Measurements from ENCODE around the gene MEGF11.

Gene MEGF11

DNA sequence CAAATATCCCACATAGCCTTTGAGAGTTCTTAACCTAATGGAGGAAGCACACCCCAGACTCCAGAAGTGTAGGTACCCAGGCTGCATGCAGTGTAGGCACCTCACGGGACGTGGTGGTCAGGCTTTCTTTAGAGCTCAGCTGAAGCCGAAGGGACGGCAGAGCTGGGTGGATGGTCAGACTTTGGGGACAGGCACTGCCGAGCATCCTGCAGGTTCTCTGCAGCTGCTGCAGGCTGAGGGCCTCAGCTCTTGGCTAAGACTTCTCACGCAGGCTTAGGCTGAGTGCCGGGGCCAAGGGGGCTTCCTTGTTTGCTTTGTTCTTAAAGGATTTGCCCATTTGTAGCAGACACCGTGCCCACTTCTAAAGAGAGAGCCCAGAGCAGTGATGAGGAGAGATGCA, 207.2 kb downstream of the MEGF11 start:
- ATAC-seq, result no peak
- TF ChIP-seq, protein P1, sequence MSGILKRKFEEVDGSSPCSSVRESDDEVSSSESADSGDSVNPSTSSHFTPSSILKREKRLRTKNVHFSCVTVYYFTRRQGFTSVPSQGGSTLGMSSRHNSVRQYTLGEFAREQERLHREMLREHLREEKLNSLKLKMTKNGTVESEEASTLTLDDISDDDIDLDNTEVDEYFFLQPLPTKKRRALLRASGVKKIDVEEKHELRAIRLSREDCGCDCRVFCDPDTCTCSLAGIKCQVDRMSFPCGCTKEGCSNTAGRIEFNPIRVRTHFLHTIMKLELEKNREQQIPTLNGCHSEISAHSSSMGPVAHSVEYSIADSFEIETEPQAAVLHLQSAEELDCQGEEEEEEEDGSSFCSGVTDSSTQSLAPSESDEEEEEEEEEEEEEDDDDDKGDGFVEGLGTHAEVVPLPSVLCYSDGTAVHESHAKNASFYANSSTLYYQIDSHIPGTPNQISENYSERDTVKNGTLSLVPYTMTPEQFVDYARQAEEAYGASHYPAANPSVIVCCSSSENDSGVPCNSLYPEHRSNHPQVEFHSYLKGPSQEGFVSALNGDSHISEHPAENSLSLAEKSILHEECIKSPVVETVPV (CRISPR knock-in tag; IDR thresholded peaks at IDR 0.05), result no peak
- no peak for TF ChIP-seq ISL1 (CRISPR knock-in tag; IDR thresholded peaks at IDR 0.05)
- no peak for TF ChIP-seq TCF4 (CRISPR knock-in tag; IDR thresholded peaks at IDR 0.05; ENCODE audit: borderline replicate concordance)
- TF ChIP-seq, protein P2, sequence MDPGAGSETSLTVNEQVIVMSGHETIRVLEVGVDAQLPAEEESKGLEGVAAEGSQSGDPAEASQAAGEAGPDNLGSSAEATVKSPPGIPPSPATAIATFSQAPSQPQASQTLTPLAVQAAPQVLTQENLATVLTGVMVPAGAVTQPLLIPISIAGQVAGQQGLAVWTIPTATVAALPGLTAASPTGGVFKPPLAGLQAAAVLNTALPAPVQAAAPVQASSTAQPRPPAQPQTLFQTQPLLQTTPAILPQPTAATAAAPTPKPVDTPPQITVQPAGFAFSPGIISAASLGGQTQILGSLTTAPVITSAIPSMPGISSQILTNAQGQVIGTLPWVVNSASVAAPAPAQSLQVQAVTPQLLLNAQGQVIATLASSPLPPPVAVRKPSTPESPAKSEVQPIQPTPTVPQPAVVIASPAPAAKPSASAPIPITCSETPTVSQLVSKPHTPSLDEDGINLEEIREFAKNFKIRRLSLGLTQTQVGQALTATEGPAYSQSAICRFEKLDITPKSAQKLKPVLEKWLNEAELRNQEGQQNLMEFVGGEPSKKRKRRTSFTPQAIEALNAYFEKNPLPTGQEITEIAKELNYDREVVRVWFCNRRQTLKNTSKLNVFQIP (CRISPR knock-in tag; IDR thresholded peaks at IDR 0.05; ENCODE audit: borderline replicate concordance, low read depth), result no peak
- TF ChIP-seq GLIS3 (CRISPR knock-in tag; IDR thresholded peaks at IDR 0.05), result no peak
- no peak for TF ChIP-seq BACH2 (CRISPR knock-in tag; IDR thresholded peaks at IDR 0.05; ENCODE audit: borderline replicate concordance)
- TF ChIP-seq ZC3H10 (CRISPR knock-in tag; IDR thresholded peaks at IDR 0.05), result no peak
- no peak for TF ChIP-seq RARB (CRISPR knock-in tag; IDR thresholded peaks at IDR 0.05)
- no peak for TF ChIP-seq CSDC2 (CRISPR knock-in tag; IDR thresholded peaks at IDR 0.05)
- TF ChIP-seq ZNF565 (CRISPR knock-in tag; conservative IDR thresholded peaks at IDR 0.05; ENCODE audit: low read depth), result no peak
- TF ChIP-seq ZFP30 (CRISPR knock-in tag; IDR thresholded peaks at IDR 0.05), result no peak
- no peak for TF ChIP-seq TOX (CRISPR knock-in tag; IDR thresholded peaks at IDR 0.05; ENCODE audit: borderline replicate concordance)

DNA sequence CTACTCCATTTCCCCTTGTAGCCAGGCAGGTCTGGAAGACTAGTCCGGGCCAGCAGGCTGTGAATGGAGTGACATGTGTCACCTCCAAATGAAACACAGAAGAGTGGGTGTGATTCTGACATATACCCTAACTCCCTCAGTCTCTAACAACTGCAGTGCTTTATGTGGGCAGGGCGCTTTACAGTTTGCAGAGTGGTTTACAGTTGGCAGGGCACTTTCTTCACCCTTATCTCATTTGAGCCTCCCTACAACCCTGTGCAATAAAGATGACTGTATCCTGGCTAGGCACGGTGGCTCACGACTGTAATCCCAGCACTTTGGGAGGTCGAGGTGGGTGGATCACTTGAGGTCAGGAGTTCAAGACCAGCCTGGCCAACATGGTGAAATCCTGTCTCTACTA, 208.0 kb downstream of the MEGF11 start:
- no peak for ATAC-seq
- TF ChIP-seq, protein P1 (CRISPR knock-in tag; IDR thresholded peaks at IDR 0.05), result no peak
- TF ChIP-seq, protein P3, sequence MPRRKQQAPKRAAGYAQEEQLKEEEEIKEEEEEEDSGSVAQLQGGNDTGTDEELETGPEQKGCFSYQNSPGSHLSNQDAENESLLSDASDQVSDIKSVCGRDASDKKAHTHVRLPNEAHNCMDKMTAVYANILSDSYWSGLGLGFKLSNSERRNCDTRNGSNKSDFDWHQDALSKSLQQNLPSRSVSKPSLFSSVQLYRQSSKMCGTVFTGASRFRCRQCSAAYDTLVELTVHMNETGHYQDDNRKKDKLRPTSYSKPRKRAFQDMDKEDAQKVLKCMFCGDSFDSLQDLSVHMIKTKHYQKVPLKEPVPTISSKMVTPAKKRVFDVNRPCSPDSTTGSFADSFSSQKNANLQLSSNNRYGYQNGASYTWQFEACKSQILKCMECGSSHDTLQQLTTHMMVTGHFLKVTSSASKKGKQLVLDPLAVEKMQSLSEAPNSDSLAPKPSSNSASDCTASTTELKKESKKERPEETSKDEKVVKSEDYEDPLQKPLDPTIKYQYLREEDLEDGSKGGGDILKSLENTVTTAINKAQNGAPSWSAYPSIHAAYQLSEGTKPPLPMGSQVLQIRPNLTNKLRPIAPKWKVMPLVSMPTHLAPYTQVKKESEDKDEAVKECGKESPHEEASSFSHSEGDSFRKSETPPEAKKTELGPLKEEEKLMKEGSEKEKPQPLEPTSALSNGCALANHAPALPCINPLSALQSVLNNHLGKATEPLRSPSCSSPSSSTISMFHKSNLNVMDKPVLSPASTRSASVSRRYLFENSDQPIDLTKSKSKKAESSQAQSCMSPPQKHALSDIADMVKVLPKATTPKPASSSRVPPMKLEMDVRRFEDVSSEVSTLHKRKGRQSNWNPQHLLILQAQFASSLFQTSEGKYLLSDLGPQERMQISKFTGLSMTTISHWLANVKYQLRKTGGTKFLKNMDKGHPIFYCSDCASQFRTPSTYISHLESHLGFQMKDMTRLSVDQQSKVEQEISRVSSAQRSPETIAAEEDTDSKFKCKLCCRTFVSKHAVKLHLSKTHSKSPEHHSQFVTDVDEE (CRISPR knock-in tag; IDR thresholded peaks at IDR 0.05), result no peak
- TF ChIP-seq ZC3H10 (CRISPR knock-in tag; IDR thresholded peaks at IDR 0.05) (no peak), ZFP3 (CRISPR knock-in tag; IDR thresholded peaks at IDR 0.05) (no peak), ARNTL (CRISPR knock-in tag; IDR thresholded peaks at IDR 0.05; ENCODE audit: borderline replicate concordance, low read depth) (no peak), PPARA (CRISPR knock-in tag; IDR thresholded peaks at IDR 0.05; ENCODE audit: borderline replicate concordance) (no peak), GLIS3 (CRISPR knock-in tag; IDR thresholded peaks at IDR 0.05) (no peak)
- TF ChIP-seq, protein P4, sequence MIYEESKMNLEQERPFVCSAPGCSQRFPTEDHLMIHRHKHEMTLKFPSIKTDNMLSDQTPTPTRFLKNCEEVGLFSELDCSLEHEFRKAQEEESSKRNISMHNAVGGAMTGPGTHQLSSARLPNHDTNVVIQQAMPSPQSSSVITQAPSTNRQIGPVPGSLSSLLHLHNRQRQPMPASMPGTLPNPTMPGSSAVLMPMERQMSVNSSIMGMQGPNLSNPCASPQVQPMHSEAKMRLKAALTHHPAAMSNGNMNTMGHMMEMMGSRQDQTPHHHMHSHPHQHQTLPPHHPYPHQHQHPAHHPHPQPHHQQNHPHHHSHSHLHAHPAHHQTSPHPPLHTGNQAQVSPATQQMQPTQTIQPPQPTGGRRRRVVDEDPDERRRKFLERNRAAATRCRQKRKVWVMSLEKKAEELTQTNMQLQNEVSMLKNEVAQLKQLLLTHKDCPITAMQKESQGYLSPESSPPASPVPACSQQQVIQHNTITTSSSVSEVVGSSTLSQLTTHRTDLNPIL (CRISPR knock-in tag; IDR thresholded peaks at IDR 0.05; ENCODE audit: low read depth), result no peak

DNA sequence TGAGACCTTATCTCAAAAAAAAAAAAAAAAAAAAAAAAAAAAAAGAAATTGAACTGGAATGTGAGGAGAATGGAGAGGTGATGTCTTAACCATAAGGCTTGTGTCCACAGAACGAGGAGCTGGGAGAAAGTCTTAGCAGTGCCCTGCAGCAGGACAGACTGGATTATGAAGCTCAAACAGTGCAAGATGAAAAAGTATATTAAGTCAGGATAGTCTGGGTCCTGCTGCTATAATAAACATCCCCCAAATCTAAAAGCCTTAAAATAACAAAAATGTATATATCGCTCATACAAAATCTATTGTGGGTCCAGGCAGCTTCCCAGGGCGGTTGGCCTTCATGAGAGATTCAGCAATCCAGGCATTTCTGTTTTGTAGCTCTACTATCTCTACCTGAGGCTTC, 208.7 kb downstream of the MEGF11 start:
- TF ChIP-seq CSDC2 (CRISPR knock-in tag; IDR thresholded peaks at IDR 0.05) (no peak), ZNF565 (CRISPR knock-in tag; conservative IDR thresholded peaks at IDR 0.05; ENCODE audit: low read depth) (no peak), ISL1 (CRISPR knock-in tag; IDR thresholded peaks at IDR 0.05) (no peak)
- TF ChIP-seq, protein P3 (CRISPR knock-in tag; IDR thresholded peaks at IDR 0.05), result no peak
- no peak for ATAC-seq
